ENCODE data around the gene DQX1. TPM values are rescaled to one million over a fixed set of nuclear protein-coding genes. Genes with fewer than 3 reads are reported as not detected.

DQX1 gene
- total and polyA plus RNA-seq, 9 of the 15 experiments (the other 6 are each of a cell fraction or from before 2014, with no cell fraction given): 0.04 to 0.38 (median 0.18) TPM; not detected in 1

GRCh38 chr2:74553892-74554819 is 28.1 kb upstream of the DQX1 start, which contains the start of the genes DOK1 and LOXL3 (continued):
- TF ChIP-seq GABPB1 (CRISPR knock-in tag; IDR thresholded peaks at IDR 0.05) (peak; percentile 69; the same call in 1 of the 2 replicates), NONO (IDR thresholded peaks at IDR 0.05; ENCODE audit: low read depth in 2 of 2, low read length in 1 of 2) (peak in 1 of 2 experiments; percentile 34; a peak in 2 of 4 replicates), SRSF9 (IDR thresholded peaks at IDR 0.05; ENCODE audit: borderline replicate concordance, low read depth, low read length) (no peak), ZNF639 (CRISPR knock-in tag; conservative IDR thresholded peaks at IDR 0.05 in 1 of 2, IDR thresholded peaks at IDR 0.05 in 1 of 2) (peak in 1 of 2 experiments; percentile 92; a peak in 1 of 4 replicates), KDM4B (IDR thresholded peaks at IDR 0.05; ENCODE audit: borderline replicate concordance in 2 of 2, low read depth in 1 of 2) (0 out of 4 replicates have a peak, but pooled peaks of 1 of the 2 experiments have one; percentile 24)

Measured in K562 (cell line).